Measurements from ENCODE around the gene NGEF. TPM values are rescaled to one million over a fixed set of nuclear protein-coding genes. Genes with fewer than 3 reads are reported as not detected.

NGEF gene
- total and polyA plus RNA-seq, 9 of the 15 experiments (the other 6 are each of a cell fraction or from before 2014, with no cell fraction given) = 0.07 to 0.17 (median 0.09) TPM; not detected in 6

GRCh38 chr2:232863996-232864395 is 149.1 kb downstream of the NGEF start (continued):
- TF ChIP-seq CBFA2T2 (conservative IDR thresholded peaks at IDR 0.05) = no peak
- no peak for TF ChIP-seq ZNF449 (CRISPR knock-in tag; IDR thresholded peaks at IDR 0.05)
- no peak for TF ChIP-seq SNAPC5 (CRISPR knock-in tag; IDR thresholded peaks at IDR 0.05)
- no peak for TF ChIP-seq HEY1 (CRISPR knock-in tag; IDR thresholded peaks at IDR 0.05; ENCODE audit: borderline replicate concordance)
- no peak for TF ChIP-seq PATZ1 (CRISPR knock-in tag; IDR thresholded peaks at IDR 0.05; ENCODE audit: borderline replicate concordance)

- no peak overlapping the region for H3K4me2 ChIP-seq (ENCODE audit: insufficient read depth, low read length)
- BruUV-seq (replicated peaks) = no TSS peak
- no peak for TF ChIP-seq HEY1 (CRISPR knock-in tag; IDR thresholded peaks at IDR 0.05; ENCODE audit: borderline replicate concordance)
- no peak for TF ChIP-seq ZNF398 (CRISPR knock-in tag; IDR thresholded peaks at IDR 0.05)
- no peak for TF ChIP-seq ZNF830 (CRISPR knock-in tag; IDR thresholded peaks at IDR 0.05)
Observed at GRCh38 chr2:232861353-232861752, 151.7 kb downstream of the NGEF start.

More at GRCh38 chr2:232861353-232861752, 151.7 kb downstream of the NGEF start:
- ATAC-seq (no peak), DNase-seq (ENCODE audit: extremely low read depth in 1 of 4, low spot score in 3 of 4) (no peak), FAIRE-seq (no peak)
- no peak overlapping the region for H2AFZ ChIP-seq (ENCODE audit: low read depth, low read length)
- WGBS (ENCODE audit: insufficient coverage, low coverage, missing lambda C conversion rate) = 83% methylated on average over 4 of the region's 5 CpGs
- H3K9ac ChIP-seq (ENCODE audit: insufficient read depth in 1 of 2, low read depth in 2 of 2, low read length in 2 of 2) = no peak overlapping the region
- no peak overlapping the region for H3K4me3 ChIP-seq
- H3K27ac ChIP-seq (ENCODE audit: extremely low read depth, low read depth, low read length) = no peak overlapping the region
- in situ Hi-C loops (cut with MboI) (no loop called here), intact Hi-C loops (cut with micrococcal nuclease) (no loop called here)
- POLR2A ChIA-PET = interaction anchor here (0.7 kb wide), 1 partner anchor 9 kb away, joined by 4 read pairs; no protein-coding TSS in a partner anchor
- no peaks in the 10 kb centered on the region for H4K20me1 ChIP-seq (replicated peaks; ENCODE audit: control insufficient read depth, insufficient read depth, low read length)
- no peaks in the 10 kb centered on the region for H3K79me2 ChIP-seq (ENCODE audit: control insufficient read depth, insufficient read depth, low read length)
- H3K9me3 ChIP-seq (replicated peaks; ENCODE audit: control insufficient read depth, insufficient read depth, low read depth, low read length) = no peaks in the 10 kb centered on the region
- H3K36me3 ChIP-seq (ENCODE audit: control insufficient read depth, insufficient read depth, low read length) = peaks cover 35% of the 10 kb centered on the region; the same call in 2 of the 3 replicates
- no peaks in the 10 kb centered on the region for H3K27me3 ChIP-seq (ENCODE audit: control insufficient read depth in 2 of 2, insufficient read depth in 2 of 2, low read length in 2 of 2)
- CTCF ChIA-PET (ENCODE audit: low intra/inter-chr PET ratio) = no interaction called here
- no peaks in the 10 kb centered on the region for H3K4me1 ChIP-seq (replicated peaks in 1 of 2; ENCODE audit: control insufficient read depth in 2 of 2, insufficient read depth in 2 of 2, low read length in 2 of 2)
- no peaks in the 10 kb centered on the region for H3K9me1 ChIP-seq (ENCODE audit: control insufficient read depth, insufficient read depth, low read length)

Measured in K562 (cell line).